Measurements from ENCODE around the gene APCDD1.

APCDD1 gene

GRCh38 chr18:10443001-10443400, 11.4 kb upstream of the APCDD1 start:
- FAIRE-seq (no peak), DNase-seq (ENCODE audit: insufficient read length, low spot score) (no peak)
- no peak for TF ChIP-seq POLR2A (IDR thresholded peaks at IDR 0.05; ENCODE audit: low read depth, low read length)

DNA sequence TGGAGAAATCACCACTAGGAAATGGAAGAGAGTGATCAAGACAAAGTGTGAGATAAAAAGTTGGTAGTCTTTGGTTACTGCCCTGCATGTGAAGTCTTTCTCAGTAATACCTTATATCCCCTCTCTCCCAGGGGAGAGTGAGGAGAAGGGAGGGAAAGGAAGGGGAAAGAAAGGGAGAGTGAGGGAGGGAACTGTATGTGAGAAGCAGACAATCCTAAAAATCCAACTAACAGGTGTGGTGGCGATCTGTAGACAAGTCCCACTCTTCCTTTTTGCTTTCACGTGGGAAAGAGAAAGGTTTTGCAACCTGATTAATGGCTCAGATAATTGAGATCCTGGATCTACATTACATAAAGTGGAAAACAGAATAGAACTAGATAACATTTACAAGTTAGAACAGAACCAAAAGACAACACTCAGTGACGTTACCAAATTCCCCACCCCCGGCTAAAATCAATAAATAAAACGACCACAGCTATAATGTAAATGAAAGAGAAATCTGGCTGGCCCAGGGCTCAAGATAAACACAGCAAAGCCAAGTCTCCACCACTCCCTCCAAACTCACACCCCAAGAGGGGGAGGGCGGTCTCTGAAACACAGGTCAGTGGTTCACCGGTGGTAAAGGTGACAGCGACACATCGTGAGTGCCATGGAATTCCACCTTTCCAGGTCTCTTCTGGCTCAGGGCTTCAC, 10.0 kb upstream of the APCDD1 start:
- FAIRE-seq (no peak), DNase-seq (ENCODE audit: insufficient read length, low spot score) (no peak)
- TF ChIP-seq POLR2A (IDR thresholded peaks at IDR 0.05; ENCODE audit: low read depth, low read length) = no peak

DNA sequence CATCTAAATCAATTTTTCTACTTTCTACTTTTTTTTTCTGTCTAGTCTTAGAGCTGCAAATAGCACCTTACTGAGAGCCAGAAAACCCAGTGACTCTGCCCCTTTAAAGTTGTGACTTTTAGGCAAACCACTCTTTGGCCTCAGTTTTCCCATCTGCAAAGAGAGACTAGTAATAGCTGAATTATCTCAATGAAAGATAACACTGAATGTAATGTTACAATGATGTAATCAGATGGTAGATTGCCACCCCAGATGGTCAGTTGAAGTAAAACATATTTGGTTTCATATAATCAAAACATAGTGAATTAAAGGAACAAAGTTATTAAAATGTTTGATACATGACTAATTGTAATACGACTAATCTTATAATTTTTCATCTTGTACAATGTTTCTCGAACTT, 5.0 kb upstream of the APCDD1 start:
- DNase-seq (ENCODE audit: insufficient read length, low spot score) (no peak), FAIRE-seq (no peak)
- no peak for TF ChIP-seq POLR2A (IDR thresholded peaks at IDR 0.05; ENCODE audit: low read depth, low read length)

DNA sequence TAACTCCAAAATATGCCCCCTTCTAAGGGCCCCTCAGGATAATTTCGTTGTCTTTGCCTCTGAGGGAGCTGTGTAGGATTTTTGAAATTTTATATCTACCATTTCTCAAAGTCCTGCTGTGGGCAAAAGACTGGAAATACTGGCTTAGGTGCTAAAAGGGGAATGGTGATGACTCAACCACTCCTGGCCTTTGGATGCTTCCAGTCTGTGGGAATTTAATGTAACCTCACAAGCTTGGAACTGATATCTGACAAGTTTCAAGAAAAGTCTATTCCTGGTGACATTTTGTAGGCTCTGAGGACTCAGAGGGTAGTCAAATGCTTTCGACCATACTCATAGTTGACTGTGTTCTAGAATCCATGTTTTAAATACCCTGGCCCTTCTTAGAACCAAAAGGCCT, 3.4 kb upstream of the APCDD1 start:
- DNase-seq (ENCODE audit: insufficient read length, low spot score) (no peak), FAIRE-seq (no peak)
- no peak for TF ChIP-seq POLR2A (IDR thresholded peaks at IDR 0.05; ENCODE audit: low read depth, low read length)

- DNase-seq (ENCODE audit: insufficient read length, low spot score) (no peak), FAIRE-seq (no peak)
- TF ChIP-seq POLR2A (IDR thresholded peaks at IDR 0.05; ENCODE audit: low read depth, low read length) = no peak
Measured at GRCh38 chr18:10453261-10453805, 1.1 kb upstream of the APCDD1 start.

- no peak for FAIRE-seq
- no peak for DNase-seq (ENCODE audit: insufficient read length, low spot score)
- TF ChIP-seq POLR2A (IDR thresholded peaks at IDR 0.05; ENCODE audit: low read depth, low read length) = no peak
Measured at GRCh38 chr18:10454681-10455557, 484 bp downstream of the APCDD1 start.

DNA sequence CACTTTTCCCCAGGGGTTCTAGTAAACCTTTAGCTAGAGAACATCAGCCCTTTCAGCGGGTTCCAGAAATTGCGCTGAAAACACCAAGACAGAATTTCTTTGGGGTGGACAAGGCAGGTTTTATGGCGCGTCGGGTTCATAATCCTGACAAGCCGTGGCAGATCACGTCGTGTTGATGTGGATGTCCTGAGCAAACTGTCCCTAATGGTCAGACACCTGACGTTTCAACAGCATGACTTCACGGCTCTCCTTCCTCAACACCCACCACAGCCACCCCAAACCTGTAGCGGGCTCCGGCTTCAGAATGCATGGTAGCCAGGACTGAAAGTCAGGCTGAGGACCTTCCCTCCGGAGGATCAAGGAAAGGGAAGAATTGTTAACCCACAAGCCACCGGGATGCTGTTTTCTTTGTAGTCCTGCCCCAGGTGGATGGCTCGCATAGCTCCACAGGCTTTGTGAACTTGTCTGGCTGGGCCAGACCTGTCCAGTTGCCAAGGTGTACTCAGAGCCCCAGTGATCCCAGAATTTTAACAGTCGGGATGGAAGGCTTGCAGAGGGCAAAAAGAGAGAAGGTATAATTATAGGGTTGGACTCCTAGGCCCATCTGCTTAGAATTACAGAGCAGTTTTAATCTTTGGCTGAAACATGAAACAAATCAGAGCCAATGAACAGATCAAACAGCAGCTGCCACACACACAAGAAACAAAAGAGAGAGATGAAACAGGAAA, 1.5 kb downstream of the APCDD1 start:
- no peak for TF ChIP-seq POLR2A (IDR thresholded peaks at IDR 0.05; ENCODE audit: low read depth, low read length)
- FAIRE-seq (no peak), DNase-seq (ENCODE audit: insufficient read length, low spot score) (no peak)

GRCh38 chr18:10456718-10457117, 2.3 kb downstream of the APCDD1 start:
- no peak for TF ChIP-seq POLR2A (IDR thresholded peaks at IDR 0.05; ENCODE audit: low read depth, low read length)
- DNase-seq (ENCODE audit: insufficient read length, low spot score) = no peak
- FAIRE-seq = no peak

DNA sequence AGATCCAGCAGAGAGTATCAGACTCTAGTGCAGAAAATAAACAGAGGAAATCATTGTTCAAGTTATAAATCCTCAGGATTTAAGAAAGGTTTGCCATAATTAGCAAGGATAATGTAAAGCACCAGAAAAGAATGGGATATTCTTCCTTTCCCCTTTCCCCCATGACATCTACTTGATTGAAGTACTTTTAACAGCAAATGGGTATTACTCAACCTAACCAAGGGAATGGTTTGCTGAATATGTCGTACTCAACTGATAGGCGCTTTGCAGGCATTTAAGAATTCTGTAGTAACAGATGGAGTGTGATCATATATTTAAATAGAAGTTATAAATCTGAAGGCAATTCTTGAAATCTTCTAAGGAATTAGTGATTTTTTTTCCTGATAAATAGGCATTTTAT, 2.7 kb downstream of the APCDD1 start:
- no peak for TF ChIP-seq POLR2A (IDR thresholded peaks at IDR 0.05; ENCODE audit: low read depth, low read length)
- FAIRE-seq (no peak), DNase-seq (ENCODE audit: insufficient read length, low spot score) (no peak)

GRCh38 chr18:10457767-10458166, 3.3 kb downstream of the APCDD1 start:
- DNase-seq (ENCODE audit: insufficient read length, low spot score) (no peak), FAIRE-seq (no peak)
- no peak for TF ChIP-seq POLR2A (IDR thresholded peaks at IDR 0.05; ENCODE audit: low read depth, low read length)

- FAIRE-seq = no peak
- DNase-seq (ENCODE audit: insufficient read length, low spot score) = no peak
- no peak for TF ChIP-seq POLR2A (IDR thresholded peaks at IDR 0.05; ENCODE audit: low read depth, low read length)
Measured at GRCh38 chr18:10458691-10459090, 4.3 kb downstream of the APCDD1 start.

GRCh38 chr18:10459587-10459986, 5.2 kb downstream of the APCDD1 start:
- FAIRE-seq = no peak
- no peak for DNase-seq (ENCODE audit: insufficient read length, low spot score)
- TF ChIP-seq POLR2A (IDR thresholded peaks at IDR 0.05; ENCODE audit: low read depth, low read length) = no peak

DNA sequence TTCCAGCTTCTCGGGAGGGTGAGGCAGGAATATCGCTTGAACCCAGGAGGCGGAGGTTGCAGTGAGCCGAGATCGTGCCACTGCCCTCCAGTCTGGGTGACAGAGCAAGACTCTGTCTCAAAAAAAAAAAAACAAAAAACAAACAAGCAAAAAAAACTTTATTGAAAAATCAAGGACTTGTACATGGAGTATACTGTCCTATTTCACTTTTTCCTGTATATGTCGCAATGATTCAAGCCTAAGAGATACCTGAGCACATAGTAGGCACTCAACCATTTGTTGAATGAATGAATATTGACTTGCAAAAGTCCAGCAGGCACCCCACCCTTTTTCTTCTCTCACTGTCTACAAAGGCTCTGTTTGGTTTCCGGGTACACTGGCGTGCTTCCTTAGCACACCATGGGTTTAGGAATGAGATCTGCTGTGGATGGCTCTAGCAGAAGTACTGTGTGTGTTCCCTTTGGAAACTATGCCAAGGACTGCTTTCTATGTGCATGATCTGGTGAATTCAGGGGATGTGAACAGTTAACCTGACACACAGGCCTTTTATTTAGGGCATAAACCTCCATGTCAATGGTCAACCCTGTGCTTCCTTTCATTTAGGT, 6.1 kb downstream of the APCDD1 start:
- no peak for DNase-seq (ENCODE audit: insufficient read length, low spot score)
- no peak for FAIRE-seq
- no peak for TF ChIP-seq POLR2A (IDR thresholded peaks at IDR 0.05; ENCODE audit: low read depth, low read length)

DNA sequence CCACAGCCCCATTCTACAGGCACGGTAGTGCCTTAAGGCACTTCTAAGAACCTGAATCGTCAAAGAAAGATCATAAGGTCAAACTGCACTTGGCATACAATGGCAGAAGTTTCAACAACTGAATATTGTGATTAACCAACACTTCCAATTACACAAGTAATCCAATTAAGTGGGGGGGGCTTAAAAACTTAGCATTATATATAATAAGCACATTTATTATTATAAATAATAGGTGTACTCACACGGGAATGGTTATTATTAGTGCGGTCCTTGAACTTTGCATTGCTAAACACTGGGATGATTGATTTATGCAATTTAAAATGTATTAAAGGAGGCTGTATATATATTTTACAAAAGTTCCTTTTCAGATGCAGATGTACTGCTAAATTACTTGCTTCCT, 7.6 kb downstream of the APCDD1 start:
- FAIRE-seq (no peak), DNase-seq (ENCODE audit: insufficient read length, low spot score) (no peak)
- no peak for TF ChIP-seq POLR2A (IDR thresholded peaks at IDR 0.05; ENCODE audit: low read depth, low read length)

All from H54 (cell line).